SU-DHL-6 (cell line): Measurements from ENCODE around the gene DPM1.

Experiments
- H2AFZ ChIP-seq: fragments of 200-600 bp; sonication (generic); 2 replicates; pipeline ENCODE4 v1.6.1; 2014; ENCODE audit warnings: low read depth, mild to moderate bottlenecking, moderate library complexity, mixed read lengths, antibody characterized with exemption, low read length; ENCODE audit not compliant: severe bottlenecking
- H3F3A ChIP-seq: fragments of 200-600 bp; shearing (Covaris generic); 2 replicates; pipeline ENCODE4 v1.6.0; 2016; ENCODE audit warnings: antibody characterized with exemption, mild to moderate bottlenecking; ENCODE audit not compliant: insufficient read depth
- H3K27ac ChIP-seq: fragments of 200-600 bp; sonication (generic); 2 replicates; pipeline ENCODE4 v1.5.1; 2016; ENCODE audit warnings: low read depth, mild to moderate bottlenecking, low read length, moderate library complexity, mixed read lengths
- H3K27me3 ChIP-seq: fragments of 200-600 bp; sonication (generic), shearing (Covaris generic); 2 replicates; pipeline ENCODE4 v1.6.0; 2014; ENCODE audit warnings: mild to moderate bottlenecking, low read length
- H3K36me3 ChIP-seq: fragments of 200-600 bp; sonication (generic); 2 replicates; pipeline ENCODE4 v1.6.1; 2014; ENCODE audit warnings: mild to moderate bottlenecking, low read length, mixed read lengths
- H3K4me2 ChIP-seq: fragments of 300-600, 200-600 bp; shearing (Covaris generic), sonication (generic); 2 replicates; pipeline ENCODE4 v1.6.0; 2014; ENCODE audit warnings: low read length, low read depth, mild to moderate bottlenecking; ENCODE audit not compliant: poor library complexity, severe bottlenecking
- H3K4me3 ChIP-seq: fragments of 200-600 bp; sonication (generic); 2 replicates; pipeline ENCODE4 v1.5.1; 2014; ENCODE audit warnings: antibody characterized with exemption, low read length, mild to moderate bottlenecking, mixed read lengths; ENCODE audit not compliant: insufficient read depth, poor library complexity, severe bottlenecking
- H3K79me2 ChIP-seq: fragments of 200-600 bp; sonication (generic); 2 replicates; pipeline ENCODE4 v1.6.1; 2014; ENCODE audit warnings: mild to moderate bottlenecking, low read length, moderate library complexity; ENCODE audit not compliant: insufficient read depth
- H3K9ac ChIP-seq: fragments of 200-600 bp; sonication (generic); 2 replicates; pipeline ENCODE4 v1.7.0; 2014; ENCODE audit warnings: mild to moderate bottlenecking, low read length
- H3K9me2 ChIP-seq: fragments of 200-600 bp; sonication (generic); replicated peaks from 2 replicates; pipeline ENCODE4 v1.6.1; 2014; ENCODE audit warnings: low read length; ENCODE audit not compliant: insufficient read depth
- H3K9me3 ChIP-seq: fragments of 200-600 bp; sonication (generic); 2 replicates; pipeline ENCODE4 v1.6.1; 2014; ENCODE audit warnings: low read length, mixed read lengths; ENCODE audit not compliant: insufficient read depth
- H4K20me1 ChIP-seq: fragments of 200-600 bp; sonication (generic); 2 replicates; pipeline ENCODE4 v1.6.1; 2014; ENCODE audit warnings: low read depth, mild to moderate bottlenecking, antibody characterized with exemption, low read length, moderate library complexity, mixed read lengths
- CTCF ChIP-seq: fragments of 200-600 bp; sonication (generic); IDR thresholded peaks from one replicate; pipeline ENCODE4 v1.5.1; 2017; ENCODE audit warnings: antibody characterized with exemption, mild to moderate bottlenecking, low read length, moderate library complexity; ENCODE audit not compliant: insufficient read depth, poor library complexity, severe bottlenecking
- EZH2phosphoT487 ChIP-seq: fragments of 200-600 bp; sonication (generic), shearing (Covaris generic); conservative IDR thresholded peaks from 2 replicates; pipeline ENCODE4 v1.6.1; 2018; ENCODE audit warnings: mild to moderate bottlenecking, antibody characterized with exemption, low read length, moderate library complexity, mixed read lengths

The DPM1 gene

GRCh38 chr20:50924261-50924920, 33.9 kb downstream of the DPM1 start:
- H3K9me2 ChIP-seq = no peaks in the 10 kb centered on the region
- no peaks in the 10 kb centered on the region for H3K9me3 ChIP-seq
- no peak for TF ChIP-seq CTCF
- no peak for TF ChIP-seq EZH2phosphoT487
- no peaks in the 10 kb centered on the region for H3K27me3 ChIP-seq
- no peak overlapping the region for H3K9ac ChIP-seq
- H3K36me3 ChIP-seq = peaks cover 49% of the 10 kb centered on the region
- peaks cover 69% of the 10 kb centered on the region for H4K20me1 ChIP-seq
- no peak overlapping the region for H3K27ac ChIP-seq
- H3K4me2 ChIP-seq = peak overlapping the region; percentile 2
- H2AFZ ChIP-seq = no peak overlapping the region
- H3F3A ChIP-seq = peaks cover 20% of the 10 kb centered on the region
- peaks cover 99% of the 10 kb centered on the region for H3K79me2 ChIP-seq
- H3K4me3 ChIP-seq = no peak overlapping the region

GRCh38 chr20:50921803-50922501, 36.4 kb downstream of the DPM1 start:
- H2AFZ ChIP-seq = no peak overlapping the region
- no peaks in the 10 kb centered on the region for H3K9me2 ChIP-seq
- H3K27me3 ChIP-seq = no peaks in the 10 kb centered on the region
- no peaks in the 10 kb centered on the region for H3K9me3 ChIP-seq
- H3K9ac ChIP-seq = no peak overlapping the region
- peaks cover 21% of the 10 kb centered on the region for H3F3A ChIP-seq
- peaks cover 63% of the 10 kb centered on the region for H4K20me1 ChIP-seq
- peak overlapping the region; percentile 8 for H3K4me2 ChIP-seq
- TF ChIP-seq CTCF = no peak
- no peak for TF ChIP-seq EZH2phosphoT487
- H3K79me2 ChIP-seq = peaks cover 99% of the 10 kb centered on the region
- no peak overlapping the region for H3K27ac ChIP-seq
- no peak overlapping the region for H3K4me3 ChIP-seq
- H3K36me3 ChIP-seq = peaks cover 31% of the 10 kb centered on the region

GRCh38 chr20:50920997-50921396, 37.3 kb downstream of the DPM1 start:
- peak overlapping the region; percentile 2 for H3K4me2 ChIP-seq
- H3K9me3 ChIP-seq = no peaks in the 10 kb centered on the region
- H3K27me3 ChIP-seq = no peaks in the 10 kb centered on the region
- peaks cover 99% of the 10 kb centered on the region for H3K79me2 ChIP-seq
- H3K36me3 ChIP-seq = peaks cover 22% of the 10 kb centered on the region
- H3K27ac ChIP-seq = no peak overlapping the region
- no peak overlapping the region for H3K9ac ChIP-seq
- H4K20me1 ChIP-seq = peaks cover 63% of the 10 kb centered on the region
- no peak overlapping the region for H3K4me3 ChIP-seq
- H3F3A ChIP-seq = peaks cover 21% of the 10 kb centered on the region
- H3K9me2 ChIP-seq = no peaks in the 10 kb centered on the region
- TF ChIP-seq EZH2phosphoT487 = no peak
- no peak for TF ChIP-seq CTCF
- H2AFZ ChIP-seq = no peak overlapping the region
